B cell (primary cell): ENCODE data around the gene OPN1MW2.
"Not testable (repeated sequence)": the region's sequence is repeated elsewhere in the genome, so short reads cannot be mapped to it uniquely, and the experiment has no call there.

ENCODE experiments used
- CTCF ChIP-seq: fragments of 200-600 bp; IDR thresholded peaks from one replicate; pipeline ENCODE4 v1.8.0; 2022; ENCODE audit warnings: antibody characterized with exemption, mild to moderate bottlenecking
- EZH2 ChIP-seq: IDR thresholded peaks from 2 replicates; pipeline ENCODE4 v1.6.1; 2012; ENCODE audit warnings: borderline replicate concordance, low read depth, mild to moderate bottlenecking, moderate library complexity, low read length; ENCODE audit not compliant: insufficient read depth, poor library complexity, severe bottlenecking

GRCh38 chrX:154172535-154172943 lies 47.0 kb upstream of the OPN1MW2 start:
- TF ChIP-seq CTCF, EZH2: not testable (repeated sequence)
